H9 (cell line): Measurements from ENCODE around the gene HOXA7. TPM values are rescaled to one million over a fixed set of nuclear protein-coding genes. Genes with fewer than 3 reads are reported as not detected.

Experiments used
- DNase-seq: peaks from one replicate; pipeline ENCODE4 v3.0.0-alpha.2; 2017
- H2AFZ ChIP-seq: one replicate; pipeline ENCODE4 v1.6.1; 2013; ENCODE audit warnings: mild to moderate bottlenecking, low read length, control low read depth, moderate library complexity
- H2AK5ac ChIP-seq: 2 replicates; pipeline ENCODE4 v1.6.1; 2013; ENCODE audit warnings: low read length, control low read depth, mixed read lengths; ENCODE audit not compliant: insufficient read length
- H2BK120ac ChIP-seq: one replicate; pipeline ENCODE4 v1.6.1; 2013; ENCODE audit warnings: low read depth, mild to moderate bottlenecking, low read length, control low read depth, inconsistent platforms; ENCODE audit not compliant: poor library complexity, severe bottlenecking
- H2BK12ac ChIP-seq: 2 replicates; pipeline ENCODE4 v1.6.1; 2013; ENCODE audit warnings: low read length, control low read depth, mixed read lengths, low read depth; ENCODE audit not compliant: insufficient read length
- H2BK15ac ChIP-seq: 2 replicates; pipeline ENCODE4 v1.6.1; 2013; ENCODE audit warnings: low read depth, low read length, control low read depth
- H2BK20ac ChIP-seq: one replicate; pipeline ENCODE4 v1.6.1; 2013; ENCODE audit warnings: low read depth, mild to moderate bottlenecking, low read length, control low read depth, inconsistent platforms; ENCODE audit not compliant: poor library complexity, severe bottlenecking
- H2BK5ac ChIP-seq: 2 replicates; pipeline ENCODE4 v1.6.1; 2013; ENCODE audit warnings: low read length, control low read depth, mixed read lengths; ENCODE audit not compliant: insufficient read length
- H3K14ac ChIP-seq: 2 replicates; pipeline ENCODE4 v1.6.1; 2013; ENCODE audit warnings: low read length, control low read depth; ENCODE audit not compliant: insufficient read depth
- H3K18ac ChIP-seq: 2 replicates; pipeline ENCODE4 v1.6.1; 2013; ENCODE audit warnings: low read depth, mild to moderate bottlenecking, mixed read lengths, low read length, control low read depth; ENCODE audit not compliant: insufficient read length
- H3K23ac ChIP-seq: 2 replicates; pipeline ENCODE4 v1.6.1; 2013; ENCODE audit warnings: low read length, control low read depth, mixed read lengths, low read depth; ENCODE audit not compliant: insufficient read length
- H3K23me2 ChIP-seq: 2 replicates; pipeline ENCODE4 v1.6.1; 2013; ENCODE audit warnings: low read depth, mild to moderate bottlenecking, mixed read lengths, low read length, control low read depth; ENCODE audit not compliant: insufficient read length, poor library complexity, severe bottlenecking
- H3K27ac ChIP-seq: 2 replicates; pipeline ENCODE4 v1.5.1; 2013; ENCODE audit warnings: low read length, control low read depth, mixed read lengths, low read depth; ENCODE audit not compliant: insufficient read length
- H3K27me3 ChIP-seq: 2 replicates; pipeline ENCODE4 v1.6.1; 2013; ENCODE audit warnings: low read length, control low read depth, inconsistent platforms; ENCODE audit not compliant: insufficient read depth
- H3K4ac ChIP-seq: 2 replicates; pipeline ENCODE4 v1.6.1; 2013; ENCODE audit warnings: low read depth, mild to moderate bottlenecking, control low read depth, inconsistent platforms, low read length, moderate library complexity
- H3K4me1 ChIP-seq: 2 replicates; pipeline ENCODE4 v1.6.1; 2013; ENCODE audit warnings: low read length, control low read depth, inconsistent platforms; ENCODE audit not compliant: insufficient read depth
- H3K4me2 ChIP-seq: 2 replicates; pipeline ENCODE4 v1.6.1; 2013; ENCODE audit warnings: low read length, control low read depth, mixed read lengths; ENCODE audit not compliant: insufficient read length, insufficient read depth
- H3K56ac ChIP-seq: 2 replicates; pipeline ENCODE4 v1.6.1; 2013; ENCODE audit warnings: low read depth, mild to moderate bottlenecking, mixed read lengths, low read length, control low read depth; ENCODE audit not compliant: insufficient read length
- H3K79me1 ChIP-seq: 2 replicates; pipeline ENCODE4 v1.6.1; 2013; ENCODE audit warnings: low read depth, mild to moderate bottlenecking, moderate library complexity, low read length, control low read depth, inconsistent platforms; ENCODE audit not compliant: insufficient read depth, poor library complexity, severe bottlenecking
- H3K79me2 ChIP-seq: 2 replicates; pipeline ENCODE4 v1.6.1; 2013; ENCODE audit warnings: low read length, control low read depth, inconsistent platforms; ENCODE audit not compliant: insufficient read depth
- H3K9ac ChIP-seq: 2 replicates; pipeline ENCODE4 v1.6.1; 2013; ENCODE audit warnings: low read length, control low read depth, mixed read lengths; ENCODE audit not compliant: insufficient read length; ENCODE audit errors: extremely low read depth
- H3K9me3 ChIP-seq: one replicate; pipeline ENCODE4 v1.6.1; 2013; ENCODE audit warnings: low read depth, low read length, inconsistent platforms; ENCODE audit not compliant: control insufficient read depth
- H3T11ph ChIP-seq: one replicate; pipeline ENCODE4 v1.6.1; 2013; ENCODE audit warnings: mild to moderate bottlenecking, low read length, control low read depth, inconsistent platforms
- H4K20me1 ChIP-seq: one replicate; pipeline ENCODE4 v1.6.1; 2013; ENCODE audit not compliant: control insufficient read depth, insufficient read length, insufficient read depth
- H4K5ac ChIP-seq: 2 replicates; pipeline ENCODE4 v1.6.1; 2013; ENCODE audit warnings: low read depth, mild to moderate bottlenecking, mixed read lengths, low read length, control low read depth; ENCODE audit not compliant: insufficient read length
- H4K8ac ChIP-seq: replicated peaks from 2 replicates; pipeline ENCODE4 v1.6.1; 2013; ENCODE audit warnings: low read length, control low read depth, mixed read lengths, low read depth; ENCODE audit not compliant: insufficient read length
- H4K91ac ChIP-seq: 2 replicates; pipeline ENCODE4 v1.6.1; 2013; ENCODE audit warnings: low read depth, mild to moderate bottlenecking, moderate library complexity, mixed read lengths, low read length, control low read depth; ENCODE audit not compliant: insufficient read length
- H3K27ac Mint-ChIP-seq, 3 experiments: 2 replicates in 2 of 3; 3 replicates in 1 of 3; pipeline ENCODE4 v1.8.0; 2020 to 2021; ENCODE audit warnings: mixed read lengths in 3 of 3, mild to moderate bottlenecking in 1 of 3, moderate library complexity in 1 of 3
- H3K27me3 Mint-ChIP-seq: 2 replicates; pipeline ENCODE4 v1.8.0; 2021; ENCODE audit warnings: low read depth, mild to moderate bottlenecking, moderate library complexity, mixed read lengths
- H3K36me3 Mint-ChIP-seq, 3 experiments: 2 replicates in 2 of 3; 3 replicates in 1 of 3; pipeline ENCODE4 v1.8.0; 2020 to 2021; ENCODE audit warnings: low read depth in 3 of 3, mixed read lengths in 3 of 3; ENCODE audit not compliant: insufficient read depth in 1 of 3
- H3K4me1 Mint-ChIP-seq, 2 experiments: 2 replicates each; pipeline ENCODE4 v1.8.0; 2020; ENCODE audit warnings: mixed read lengths in 2 of 2
- H3K4me3 Mint-ChIP-seq, 2 experiments: 2 replicates in 1 of 2; 3 replicates in 1 of 2; pipeline ENCODE4 v1.8.0; 2020 to 2021; ENCODE audit warnings: mild to moderate bottlenecking in 2 of 2, mixed read lengths in 2 of 2, moderate library complexity in 1 of 2
- H3K9me3 Mint-ChIP-seq, 2 experiments: 2 replicates in 1 of 2; 3 replicates in 1 of 2; pipeline ENCODE4 v1.8.0; 2020; ENCODE audit warnings: mild to moderate bottlenecking in 2 of 2, mixed read lengths in 2 of 2, moderate library complexity in 1 of 2
- CTCF ChIP-seq: fragments of 200-600 bp; sonication (generic); conservative IDR thresholded peaks from 3 replicates; pipeline ENCODE4 v1.8.0; 2021; ENCODE audit warnings: antibody characterized with exemption, mild to moderate bottlenecking
- WGBS: extraction: QIAGEN DNeasy Blood & Tissue Kit; methylation state at CpG from one replicate; pipeline ENCODE4 v1.1.7; 2013; ENCODE audit warnings: missing lambda C conversion rate, low lambda C conversion rate, mixed read lengths; ENCODE audit not compliant: insufficient read length; ENCODE audit errors: extremely low coverage; 5-methylcytosine and 5-hydroxymethylcytosine counted together
- total RNA-seq: library from RNA; stranded (reverse); gene quantifications from 2 replicates; pipeline ENCODE4 v1.2.1, GENCODE V29; 2021

Gene HOXA7
- total RNA-seq, 1 experiment from 2014 or later = not detected

DNA sequence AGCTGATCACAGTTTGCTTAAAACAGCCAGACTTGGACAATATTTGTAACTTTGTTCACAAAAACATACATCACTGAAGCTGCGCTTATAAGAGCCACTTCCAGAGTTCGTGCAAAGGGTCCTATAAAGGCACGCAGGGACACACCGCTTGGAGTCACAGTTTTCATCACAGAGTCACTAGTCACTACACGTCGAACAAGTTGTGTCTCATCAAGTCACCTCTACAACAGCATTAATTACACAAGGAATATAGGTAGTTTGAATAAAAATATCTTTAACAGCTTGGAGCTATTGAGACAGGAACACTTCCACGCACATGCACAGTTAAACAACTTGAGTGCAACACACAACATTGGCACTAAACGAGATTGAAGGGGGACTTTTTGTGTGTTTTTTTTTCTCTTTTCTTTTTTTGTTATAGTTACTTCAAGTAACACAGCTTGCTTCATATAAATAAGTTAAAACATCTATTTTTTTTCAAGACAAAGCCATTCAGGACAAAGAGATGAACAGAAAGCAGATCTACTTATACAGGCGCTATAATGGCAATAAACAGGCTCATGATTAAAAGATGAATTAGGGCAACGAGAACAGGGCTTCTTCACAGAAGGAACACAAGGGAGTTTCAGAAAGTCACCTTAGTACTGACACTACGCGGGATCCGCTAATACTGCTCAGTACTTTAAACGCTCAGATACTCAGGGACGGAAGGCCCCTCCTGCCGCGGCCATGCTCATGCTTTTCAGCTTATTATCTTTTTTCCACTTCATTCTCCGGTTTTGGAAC, 15.1 kb downstream of the HOXA7 start:
- Histone ChIP-seq H4K8ac (no peak overlapping the region), H3K79me2 (no peaks in the 10 kb centered on the region), H2AK5ac (no peak overlapping the region), H3K4ac (no peak overlapping the region), H4K20me1 (no peaks in the 10 kb centered on the region), H3K9me3 (no peaks in the 10 kb centered on the region), H3K23ac (no peak overlapping the region), H3K18ac (no peak overlapping the region), H2BK12ac (no peak overlapping the region), H4K5ac (no peak overlapping the region), H3K79me1 (no peaks in the 10 kb centered on the region), H3K14ac (no peak overlapping the region), H3K4me1 (no peaks in the 10 kb centered on the region), H2BK15ac (no peak overlapping the region), H3K23me2 (peaks cover 10% of the 10 kb centered on the region), H3K4me2 (no peak overlapping the region), H4K91ac (no peak overlapping the region), H3K27me3 (peaks cover 98% of the 10 kb centered on the region), H3K27ac (no peak overlapping the region), H2AFZ (no peak overlapping the region), H3K9ac (no peak overlapping the region), H3K56ac (no peak overlapping the region), H2BK20ac (no peak overlapping the region), H2BK120ac (no peak overlapping the region), H2BK5ac (no peak overlapping the region), H3T11ph (no peak overlapping the region)
- H3K36me3 Mint-ChIP-seq = no peaks in the 10 kb centered on the region; a peak in 1 of 7 replicates
- TF ChIP-seq CTCF = no peak
- WGBS = no CpG with 5 or more reads among the region's 18 CpGs
- peaks cover 4 to 19% of the 10 kb centered on the region in 2 experiments for H3K9me3 Mint-ChIP-seq
- DNase-seq = no peak
- H3K4me3 Mint-ChIP-seq = peak overlapping the region in 1 of 2 experiments; percentile 50; a peak in 2 of 5 replicates
- peaks cover 100% of the 10 kb centered on the region for H3K27me3 Mint-ChIP-seq
- no peak overlapping the region for H3K27ac Mint-ChIP-seq
- peaks cover 7 to 16% of the 10 kb centered on the region in 2 experiments for H3K4me1 Mint-ChIP-seq
